NCI-H2107 (cell line): ENCODE measurements around the gene ANO7.

Experiments
- DNase-seq: peaks from one replicate; lab custom pipeline; 2025; lab: John Stamatoyannopoulos, UW

Gene ANO7

GRCh38 chr2:241157841-241158545 is 30.5 kb upstream of the ANO7 start:
- DNase-seq, result no peak

GRCh38 chr2:241158546-241158900 is 30.0 kb upstream of the ANO7 start:
- DNase-seq, result no peak

GRCh38 chr2:241159116-241159515 is 29.4 kb upstream of the ANO7 start:
- no peak for DNase-seq

GRCh38 chr2:241160318-241160717 is 28.2 kb upstream of the ANO7 start:
- DNase-seq, result no peak

GRCh38 chr2:241161646-241162281 is 26.7 kb upstream of the ANO7 start:
- no peak for DNase-seq

GRCh38 chr2:241163601-241164118 is 24.8 kb upstream of the ANO7 start:
- no peak for DNase-seq

- DNase-seq, result no peak
Measured at GRCh38 chr2:241168366-241168765, 20.1 kb upstream of the ANO7 start.

- no peak for DNase-seq
Measured at GRCh38 chr2:241173557-241173956, 14.9 kb upstream of the ANO7 start.

- DNase-seq, result no peak
Measured at GRCh38 chr2:241177526-241178334, 10.7 kb upstream of the ANO7 start.

- DNase-seq, result no peak
Measured at GRCh38 chr2:241178961-241179360, 9.5 kb upstream of the ANO7 start.

- DNase-seq, result no peak
Measured at GRCh38 chr2:241179899-241180298, 8.6 kb upstream of the ANO7 start.

- no peak for DNase-seq
Measured at GRCh38 chr2:241180495-241180894, 8.0 kb upstream of the ANO7 start.

GRCh38 chr2:241182126-241182525 is 6.4 kb upstream of the ANO7 start:
- DNase-seq, result no peak

- DNase-seq, result no peak
Measured at GRCh38 chr2:241182531-241183133, 5.8 kb upstream of the ANO7 start.

- DNase-seq, result no peak
Measured at GRCh38 chr2:241183221-241183620, 5.3 kb upstream of the ANO7 start.

GRCh38 chr2:241184901-241185300 is 3.6 kb upstream of the ANO7 start:
- DNase-seq, result no peak

GRCh38 chr2:241185961-241186360 is 2.5 kb upstream of the ANO7 start:
- DNase-seq, result no peak

- DNase-seq, result no peak
Measured at GRCh38 chr2:241187101-241187917, 1.2 kb upstream of the ANO7 start.

- DNase-seq, result no peak
Measured at GRCh38 chr2:241187918-241188234, 601 bp upstream of the ANO7 start.

GRCh38 chr2:241189093-241189855 is 797 bp downstream of the ANO7 start:
- DNase-seq, result no peak

- no peak for DNase-seq
Measured at GRCh38 chr2:241189856-241190201, 1.4 kb downstream of the ANO7 start.
